ENCODE measurements around the gene CTNNA3. TPM values are rescaled to one million over a fixed set of nuclear protein-coding genes. Genes with fewer than 3 reads are reported as not detected.

Gene CTNNA3
- total and polyA plus RNA-seq, 2 donors (not counting 3 experiments of a cell fraction or from before 2014, with no cell fraction given) = not detected

GRCh38 chr10:66202101-66202500, 1493.9 kb downstream of the CTNNA3 start:
- dilution Hi-C loops (cut with MboI; ENCODE audit: extremely low pct_ligation_motif_present, low sequenced_read_pairs) = no loop called here
- H3K9me3 ChIP-seq (replicated peaks; ENCODE audit: control insufficient read depth, insufficient read depth, low read length) = no peaks in the 10 kb centered on the region
- no peak for TF ChIP-seq JUN (IDR thresholded peaks at IDR 0.05; ENCODE audit: borderline replicate concordance, insufficient read depth, insufficient read length, low read depth)
- no peak for TF ChIP-seq FOS (IDR thresholded peaks at IDR 0.05; ENCODE audit: borderline replicate concordance, insufficient read depth, low read length)
- TF ChIP-seq POLR2A (IDR thresholded peaks at IDR 0.05; ENCODE audit: low read depth, low read length) = no peak
- TF ChIP-seq MYC (IDR thresholded peaks at IDR 0.05; ENCODE audit: low read depth, low read length) = no peak
- TF ChIP-seq CTCF (IDR thresholded peaks at IDR 0.05; ENCODE audit: extremely low read depth in 1 of 2, insufficient read depth in 1 of 2, low read depth in 1 of 2, low read length in 2 of 2) = no peak
- TF ChIP-seq EZH2 (IDR thresholded peaks at IDR 0.05; ENCODE audit: borderline replicate concordance, low read depth, low read length, severe bottlenecking) = no peak
- no peak for TF ChIP-seq POLR2AphosphoS5 (IDR thresholded peaks at IDR 0.05; ENCODE audit: insufficient read depth, low read depth, low read length)
- TF ChIP-seq GATA2 (IDR thresholded peaks at IDR 0.05; ENCODE audit: insufficient read depth, insufficient read length, low read depth, low read length) = no peak
- TF ChIP-seq MAX (IDR thresholded peaks at IDR 0.05; ENCODE audit: insufficient read depth, insufficient read length) = no peak
- H3K4me2 ChIP-seq (ENCODE audit: insufficient read depth, low read length) = no peak overlapping the region
- no peaks in the 10 kb centered on the region for H3K36me3 ChIP-seq (ENCODE audit: control insufficient read depth in 2 of 2, extremely low read depth in 1 of 2, insufficient read depth in 2 of 2, low read length in 2 of 2)
- DNase-seq (ENCODE audit: low read depth, low spot score) (no peak), FAIRE-seq (no peak)
- no peaks in the 10 kb centered on the region for H3K4me1 ChIP-seq (ENCODE audit: control insufficient read depth, extremely low read depth, insufficient read depth, low read length)
- intact Hi-C loops (cut with micrococcal nuclease) = no loop called here
- H3K27ac ChIP-seq (ENCODE audit: insufficient read depth, low read depth, low read length) = no peak overlapping the region
- ChIA-PET CTCF (no interaction called here), POLR2A (no interaction called here)
- H2AFZ ChIP-seq (ENCODE audit: low read depth, low read length) = no peak overlapping the region
- no peaks in the 10 kb centered on the region for H3K79me2 ChIP-seq (ENCODE audit: control insufficient read depth, insufficient read depth, low read length)
- no peaks in the 10 kb centered on the region for H3K9me1 ChIP-seq (replicated peaks; ENCODE audit: control insufficient read depth, extremely low read depth, insufficient read depth, low read length)
- BruUV-seq (replicated peaks) = no TSS peak
- H3K27me3 ChIP-seq (ENCODE audit: control insufficient read depth in 2 of 2, insufficient read depth in 2 of 2, low read length in 2 of 2) = no peaks in the 10 kb centered on the region
- no peaks in the 10 kb centered on the region for H4K20me1 ChIP-seq (replicated peaks; ENCODE audit: control insufficient read depth, extremely low read depth, insufficient read depth, low read length)
- no peak overlapping the region for H3K9ac ChIP-seq (replicated peaks; ENCODE audit: extremely low read depth, insufficient read depth, low read length)
- H3K4me3 ChIP-seq (replicated peaks in 1 of 3; ENCODE audit: insufficient read depth in 1 of 3, low read depth in 1 of 3, low read length in 3 of 3) = no peak overlapping the region
